Sigmoid colon (tissue), 4 donors: ENCODE results near the gene TPRX2.
"Not testable (repeated sequence)": the region's sequence is repeated elsewhere in the genome, so short reads cannot be mapped to it uniquely, and the experiment has no call there.

Source experiments
- POLR2A ChIP-seq, 2 donors: fragments of 450-650 bp; IDR thresholded peaks; one replicate each; pipeline ENCODE4 v1.6.1; 2016; ENCODE audit warnings: antibody characterized with exemption in 2 of 2, mild to moderate bottlenecking in 2 of 2, moderate library complexity in 2 of 2
- POLR2AphosphoS5 ChIP-seq, 4 donors: sonication (generic); formaldehyde crosslinking; IDR thresholded peaks; one replicate each; pipeline ENCODE4 v1.6.1; 2017; ENCODE audit warnings: antibody characterized with exemption in 4 of 4
- TF ChIP-seq, protein P1 (sequence below), 4 experiments: fragments of 450-650 bp in 3 of 4; fragments of 200-600 bp in 1 of 4; IDR thresholded peaks; one replicate each; pipeline ENCODE4 v1.5.1; 2016 to 2019; ENCODE audit warnings: antibody characterized with exemption in 4 of 4, mild to moderate bottlenecking in 3 of 4, moderate library complexity in 2 of 4

DNA sequence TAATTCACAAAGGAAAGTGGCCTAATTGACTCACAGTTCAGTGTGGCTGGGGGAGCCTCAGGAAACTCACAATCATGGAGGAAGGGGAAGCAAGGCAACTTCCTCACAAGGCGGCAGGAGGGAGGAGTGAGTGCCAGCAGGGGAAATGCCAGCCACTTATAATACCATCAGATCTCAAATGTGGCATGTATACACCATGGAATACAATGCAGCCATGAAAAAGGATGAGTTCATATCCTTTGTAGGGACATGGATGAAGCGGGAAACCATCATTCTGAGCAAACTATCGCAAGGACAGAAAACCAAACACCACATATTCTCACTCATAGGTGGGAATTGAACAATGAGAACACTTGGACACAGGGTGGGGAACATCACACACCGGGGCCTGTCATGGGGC lies 20.4 kb downstream of the TPRX2 start:
- TF ChIP-seq POLR2A, POLR2AphosphoS5 (IDR thresholded peaks at IDR 0.05): not testable (repeated sequence)
- TF ChIP-seq, protein P1, sequence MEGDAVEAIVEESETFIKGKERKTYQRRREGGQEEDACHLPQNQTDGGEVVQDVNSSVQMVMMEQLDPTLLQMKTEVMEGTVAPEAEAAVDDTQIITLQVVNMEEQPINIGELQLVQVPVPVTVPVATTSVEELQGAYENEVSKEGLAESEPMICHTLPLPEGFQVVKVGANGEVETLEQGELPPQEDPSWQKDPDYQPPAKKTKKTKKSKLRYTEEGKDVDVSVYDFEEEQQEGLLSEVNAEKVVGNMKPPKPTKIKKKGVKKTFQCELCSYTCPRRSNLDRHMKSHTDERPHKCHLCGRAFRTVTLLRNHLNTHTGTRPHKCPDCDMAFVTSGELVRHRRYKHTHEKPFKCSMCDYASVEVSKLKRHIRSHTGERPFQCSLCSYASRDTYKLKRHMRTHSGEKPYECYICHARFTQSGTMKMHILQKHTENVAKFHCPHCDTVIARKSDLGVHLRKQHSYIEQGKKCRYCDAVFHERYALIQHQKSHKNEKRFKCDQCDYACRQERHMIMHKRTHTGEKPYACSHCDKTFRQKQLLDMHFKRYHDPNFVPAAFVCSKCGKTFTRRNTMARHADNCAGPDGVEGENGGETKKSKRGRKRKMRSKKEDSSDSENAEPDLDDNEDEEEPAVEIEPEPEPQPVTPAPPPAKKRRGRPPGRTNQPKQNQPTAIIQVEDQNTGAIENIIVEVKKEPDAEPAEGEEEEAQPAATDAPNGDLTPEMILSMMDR (IDR thresholded peaks at IDR 0.05): not testable (repeated sequence)
